ENCODE results near the gene TDO2. TPM values are rescaled to one million over a fixed set of nuclear protein-coding genes. Genes with fewer than 3 reads are reported as not detected.
"Not testable (repeated sequence)": the region's sequence is repeated elsewhere in the genome, so short reads cannot be mapped to it uniquely, and the experiment has no call there.

The TDO2 gene
- total and polyA plus RNA-seq, 8 donors: 0.35 to 1.4 (median 0.48) TPM; not detected in 4

GRCh38 chr4:155889946-155890345 is 13.6 kb upstream of the TDO2 start:
- FAIRE-seq: no peak
- 88 to 89% methylated on average over 2 of the region's 2 CpGs for WGBS, 2 donors
- peak overlapping the region in 1 of 4 donors; percentile 25 for H3K27ac ChIP-seq

DNA sequence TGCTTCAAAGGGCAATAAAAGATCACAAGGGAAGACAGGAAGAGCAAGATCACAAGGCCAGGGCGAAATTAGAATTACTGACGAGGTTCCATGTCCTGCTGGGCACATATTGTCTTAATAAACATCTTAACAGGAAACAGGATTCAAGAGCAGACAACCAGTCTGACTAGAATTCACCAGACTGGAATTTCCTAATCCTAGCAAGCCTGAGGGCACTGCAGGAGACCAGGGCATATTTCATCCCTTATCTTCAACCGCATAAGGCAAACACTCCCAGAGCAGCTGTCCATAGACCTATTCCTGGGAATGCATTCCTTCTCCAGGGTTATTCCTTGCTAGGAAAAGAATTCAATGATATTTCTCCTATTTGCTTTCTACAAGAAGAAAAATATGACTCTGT is 12.4 kb upstream of the TDO2 start:
- FAIRE-seq (no peak), ATAC-seq (no peak), DNase-seq (no peak)
- WGBS, 2 donors: 44 to 46% methylated on average over 3 of the region's 3 CpGs
- H3K36me3 ChIP-seq: no peaks in the 10 kb centered on the region
- H3K9me3 ChIP-seq: no peaks in the 10 kb centered on the region
- no peak for TF ChIP-seq CTCF (IDR thresholded peaks at IDR 0.05)
- intact Hi-C loops (cut with DNase I): no loop called here
- no peaks in the 10 kb centered on the region for H3K27me3 ChIP-seq
- H3K4me3 ChIP-seq: no peak overlapping the region
- H3K4me1 ChIP-seq: peaks cover 0 to 8% (median 6%) of the 10 kb centered on the region in 3 donors
- H3K27ac ChIP-seq: no peak overlapping the region

More at GRCh38 chr4:155889946-155890345, 13.6 kb upstream of the TDO2 start:
- TF ChIP-seq CTCF (IDR thresholded peaks at IDR 0.05): no peak
- no peak for ATAC-seq
- no peak for DNase-seq
- Histone ChIP-seq H3K27me3 (no peaks in the 10 kb centered on the region), H3K36me3 (no peaks in the 10 kb centered on the region), H3K4me3 (no peak overlapping the region), H3K9me3 (no peaks in the 10 kb centered on the region), H3K4me1 (peaks cover 0 to 8% (median 6%) of the 10 kb centered on the region in 3 donors)
- intact Hi-C loops (cut with DNase I): no loop called here

DNA sequence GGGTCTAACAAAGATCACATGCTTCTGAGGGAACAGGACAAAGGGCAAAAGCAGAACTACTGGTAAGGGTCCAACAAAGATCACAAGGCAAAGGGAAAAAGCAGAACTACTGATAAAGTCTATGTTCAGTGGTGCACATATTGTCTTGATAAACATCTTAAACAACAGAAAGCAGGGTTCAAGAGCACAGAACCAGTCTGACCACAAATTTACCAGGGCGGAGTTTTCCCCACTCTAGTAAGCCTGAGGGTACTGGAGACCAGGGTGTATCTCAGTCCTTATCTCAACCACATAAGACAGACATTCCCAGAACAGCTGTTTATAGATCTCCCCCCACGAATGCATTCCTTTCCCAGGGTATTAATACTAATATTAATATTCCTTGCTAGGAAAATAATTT is 5.1 kb upstream of the TDO2 start:
- intact Hi-C loops (cut with DNase I); H3K4me1 ChIP-seq; H3K9me3 ChIP-seq; H3K27me3 ChIP-seq; ATAC-seq; FAIRE-seq; H3K4me3 ChIP-seq; DNase-seq; H3K36me3 ChIP-seq; H3K27ac ChIP-seq: not testable (repeated sequence)
- WGBS, 2 donors: 64 to 77% methylated on average over 2 of the region's 2 CpGs

GRCh38 chr4:155899891-155900290 is 3.6 kb upstream of the TDO2 start:
- ATAC-seq (no peak), FAIRE-seq (no peak), DNase-seq (no peak)
- Histone ChIP-seq H3K27ac (no peak overlapping the region), H3K27me3 (no peaks in the 10 kb centered on the region), H3K4me3 (no peak overlapping the region), H3K9me3 (no peaks in the 10 kb centered on the region), H3K4me1 (peaks cover 0 to 5% (median 0%) of the 10 kb centered on the region in 3 donors), H3K36me3 (no peaks in the 10 kb centered on the region)
- no peak for TF ChIP-seq CTCF (IDR thresholded peaks at IDR 0.05)
- WGBS, 2 donors: 13 to 15% methylated on average over 3 of the region's 3 CpGs
- intact Hi-C loops (cut with DNase I): no loop called here

DNA sequence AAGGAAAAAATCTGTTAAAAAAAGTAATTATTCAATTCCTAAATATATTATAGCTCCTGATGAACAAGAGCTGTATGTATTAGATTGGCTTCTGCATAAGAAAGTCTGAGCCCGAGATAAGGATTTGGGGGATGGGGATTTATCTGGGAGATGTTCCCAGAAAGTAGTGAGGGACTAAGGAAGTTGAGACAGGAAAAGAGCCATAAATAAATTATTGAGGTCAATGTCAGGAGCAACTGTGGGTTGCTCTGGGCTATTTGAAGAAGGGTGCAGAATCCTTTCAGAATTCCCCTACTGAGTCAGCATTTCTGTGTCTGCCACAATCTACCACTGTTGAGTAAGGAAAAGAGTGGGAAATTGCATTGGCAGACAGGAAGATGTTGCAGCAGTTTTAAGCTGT is 3.1 kb upstream of the TDO2 start:
- no peaks in the 10 kb centered on the region for H3K27me3 ChIP-seq
- 63 to 81% methylated on average over 1 of the region's 1 CpG for WGBS, 2 donors
- ATAC-seq (peak in 2 of 4 donors; percentile 47), FAIRE-seq (no peak), DNase-seq (no peak)
- H3K4me1 ChIP-seq: peaks cover 0 to 5% (median 0%) of the 10 kb centered on the region in 3 donors
- no peak overlapping the region for H3K4me3 ChIP-seq
- no peaks in the 10 kb centered on the region for H3K36me3 ChIP-seq
- TF ChIP-seq CTCF (IDR thresholded peaks at IDR 0.05): no peak
- no peaks in the 10 kb centered on the region for H3K9me3 ChIP-seq
- no peak overlapping the region for H3K27ac ChIP-seq
- intact Hi-C loops (cut with DNase I): no loop called here
